Anterior cingulate cortex (tissue), 58 donors: ENCODE data around the gene PIK3R4.
A peak's percentile ranks its signal among the peaks of the same experiment; 100 is the strongest.

Source experiments
- DNase-seq, 58 donors: peaks; one replicate each; lab custom pipeline; 2025; lab: John Stamatoyannopoulos, UW

PIK3R4 gene

GRCh38 chr3:130746246-130747039 lies at the start of gene PIK3R4:
PIK3R4 (minus strand) TSS chr3:130746829; CDS start chr3:130745218, 1,611 bp downstream.
- DNase-seq = peak; percentile 73 to 98 (median 93)

- no peak for DNase-seq
Observed at GRCh38 chr3:130795396-130795795, 48.8 kb upstream of the PIK3R4 start.

- no peak for DNase-seq
Observed at GRCh38 chr3:130792246-130792645, 45.6 kb upstream of the PIK3R4 start.

GRCh38 chr3:130789782-130790322 lies 43.2 kb upstream of the PIK3R4 start:
- DNase-seq = no peak

- DNase-seq = no peak
Observed at GRCh38 chr3:130787422-130788068, 40.9 kb upstream of the PIK3R4 start.

GRCh38 chr3:130786306-130786705 lies 39.7 kb upstream of the PIK3R4 start:
- DNase-seq = no peak

- DNase-seq = no peak
Observed at GRCh38 chr3:130783629-130784028, 37.0 kb upstream of the PIK3R4 start.

GRCh38 chr3:130779486-130779885 lies 32.9 kb upstream of the PIK3R4 start:
- no peak for DNase-seq

GRCh38 chr3:130779031-130779430 lies 32.4 kb upstream of the PIK3R4 start:
- no peak for DNase-seq

GRCh38 chr3:130773366-130773765 lies 26.7 kb upstream of the PIK3R4 start:
- peak in 11 of 58 donors; percentile 1 to 57 (median 8) for DNase-seq

GRCh38 chr3:130772129-130772528 lies 25.5 kb upstream of the PIK3R4 start:
- no peak for DNase-seq

GRCh38 chr3:130770644-130771043 lies 24.0 kb upstream of the PIK3R4 start:
- DNase-seq = no peak

GRCh38 chr3:130761730-130762311 lies 15.2 kb upstream of the PIK3R4 start:
- no peak for DNase-seq

GRCh38 chr3:130760922-130761321 lies 14.3 kb upstream of the PIK3R4 start:
- DNase-seq = no peak

- peak in 15 of 58 donors; percentile 1 to 56 (median 18) for DNase-seq
Observed at GRCh38 chr3:130759692-130760338, 13.2 kb upstream of the PIK3R4 start.

GRCh38 chr3:130758624-130759369 lies 12.2 kb upstream of the PIK3R4 start:
- no peak for DNase-seq

- DNase-seq = no peak
Observed at GRCh38 chr3:130757611-130758150, 11.1 kb upstream of the PIK3R4 start.

- DNase-seq = no peak
Observed at GRCh38 chr3:130755666-130756065, 9.0 kb upstream of the PIK3R4 start.

GRCh38 chr3:130748981-130749380 lies 2.4 kb upstream of the PIK3R4 start:
- no peak for DNase-seq

- DNase-seq = no peak
Observed at GRCh38 chr3:130748467-130748861, 1.8 kb upstream of the PIK3R4 start.
